Right lobe of liver (tissue), 4 donors: Measurements from ENCODE around the gene CADM2.

Experiments used
- CTCF ChIP-seq, 4 donors: fragments of 200-600 bp in 3 of 4; fragments of 450-650 bp in 1 of 4; IDR thresholded peaks; one replicate each; pipeline versions ENCODE4 v1.5.1 to v1.8.0; 2016 to 2022; ENCODE audit warnings: antibody characterized with exemption in 4 of 4, mild to moderate bottlenecking in 2 of 4
- POLR2A ChIP-seq: fragments of 450-650 bp; IDR thresholded peaks from one replicate; pipeline ENCODE4 v1.6.1; 2017; ENCODE audit warnings: antibody characterized with exemption, mild to moderate bottlenecking
- donor health status: DM: no; HTN: no; CAD: no.
- donor health status: DM: no; HTN: no; CAD: no.
- donor health status: DM: no; HTN: yes; CAD: no.

- TF ChIP-seq CTCF (IDR thresholded peaks at IDR 0.05) (no peak), POLR2A (no peak)
These were observed 418.3 kb downstream of the CADM2 start for GRCh38 chr3:85377115-85377514.
